Suprapubic skin (tissue), 3 donors: ENCODE data around the gene KRT77.

Source experiments
- POLR2A ChIP-seq, 2 donors: fragments of 450-650 bp; IDR thresholded peaks; one replicate each; pipeline ENCODE4 v1.6.1; 2017; ENCODE audit warnings: antibody characterized with exemption in 2 of 2, mild to moderate bottlenecking in 2 of 2, moderate library complexity in 2 of 2
- TF ChIP-seq, protein P1 (sequence below), 2 donors: fragments of 200-600 bp in 1 of 2; fragments of 450-650 bp in 1 of 2; sonication (generic) in 1 of 2; IDR thresholded peaks; one replicate each; pipeline ENCODE4 v1.5.1; 2016 to 2019; ENCODE audit warnings: antibody characterized with exemption in 2 of 2, mild to moderate bottlenecking in 1 of 2, moderate library complexity in 1 of 2

DNA sequence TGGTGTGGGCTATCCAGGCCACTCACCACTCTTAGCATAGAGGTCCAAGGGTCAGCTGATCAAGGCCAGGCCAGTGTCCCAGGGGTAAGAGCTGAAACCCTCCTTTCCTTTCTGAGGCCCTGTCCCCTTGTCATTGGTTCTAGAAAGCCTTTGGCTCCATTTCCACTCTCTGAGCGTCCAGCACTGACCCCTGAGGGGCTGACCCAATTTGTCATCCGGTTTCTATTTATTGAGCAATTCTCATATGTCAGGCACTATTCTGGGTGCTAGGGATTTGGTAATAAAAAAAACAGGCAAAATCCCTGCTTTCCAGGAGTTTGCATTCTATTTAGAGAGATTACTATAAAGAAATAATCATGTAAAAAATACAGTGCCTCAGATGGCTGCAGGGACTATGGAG lies 3.4 kb downstream of the KRT77 start:
- TF ChIP-seq, protein P1, sequence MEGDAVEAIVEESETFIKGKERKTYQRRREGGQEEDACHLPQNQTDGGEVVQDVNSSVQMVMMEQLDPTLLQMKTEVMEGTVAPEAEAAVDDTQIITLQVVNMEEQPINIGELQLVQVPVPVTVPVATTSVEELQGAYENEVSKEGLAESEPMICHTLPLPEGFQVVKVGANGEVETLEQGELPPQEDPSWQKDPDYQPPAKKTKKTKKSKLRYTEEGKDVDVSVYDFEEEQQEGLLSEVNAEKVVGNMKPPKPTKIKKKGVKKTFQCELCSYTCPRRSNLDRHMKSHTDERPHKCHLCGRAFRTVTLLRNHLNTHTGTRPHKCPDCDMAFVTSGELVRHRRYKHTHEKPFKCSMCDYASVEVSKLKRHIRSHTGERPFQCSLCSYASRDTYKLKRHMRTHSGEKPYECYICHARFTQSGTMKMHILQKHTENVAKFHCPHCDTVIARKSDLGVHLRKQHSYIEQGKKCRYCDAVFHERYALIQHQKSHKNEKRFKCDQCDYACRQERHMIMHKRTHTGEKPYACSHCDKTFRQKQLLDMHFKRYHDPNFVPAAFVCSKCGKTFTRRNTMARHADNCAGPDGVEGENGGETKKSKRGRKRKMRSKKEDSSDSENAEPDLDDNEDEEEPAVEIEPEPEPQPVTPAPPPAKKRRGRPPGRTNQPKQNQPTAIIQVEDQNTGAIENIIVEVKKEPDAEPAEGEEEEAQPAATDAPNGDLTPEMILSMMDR (IDR thresholded peaks at IDR 0.05): no peak
- no peak for TF ChIP-seq POLR2A (IDR thresholded peaks at IDR 0.05)
